ENCODE results near the gene ZNF213.

Gene ZNF213

GRCh38 chr16:3157229-3158025 is 22.6 kb downstream of the ZNF213 start (continued):
- TF ChIP-seq ZNF624 (tag by site-specific recombination; IDR thresholded peaks at IDR 0.05) = no peak
- TF ChIP-seq SCRT2 (tag by site-specific recombination; IDR thresholded peaks at IDR 0.05) = no peak
- TF ChIP-seq ZNF175 (tag by site-specific recombination; IDR thresholded peaks at IDR 0.05) = no peak
- peak; percentile 37; the same call in 1 of the 2 replicates for TF ChIP-seq KLF16 (tag by site-specific recombination; IDR thresholded peaks at IDR 0.05)
- no peak for TF ChIP-seq OSR2 (tag by site-specific recombination; IDR thresholded peaks at IDR 0.05)
- TF ChIP-seq ZNF302 (tag by site-specific recombination; IDR thresholded peaks at IDR 0.05; ENCODE audit: low read depth) = no peak
- no peak for TF ChIP-seq ZNF776 (tag by site-specific recombination; IDR thresholded peaks at IDR 0.05; ENCODE audit: borderline replicate concordance)
- TF ChIP-seq ZNF639 (tag by site-specific recombination; IDR thresholded peaks at IDR 0.05) = peak; percentile 33; the same call in 1 of the 2 replicates
- no peak for TF ChIP-seq ZNF292 (tag by site-specific recombination; IDR thresholded peaks at IDR 0.05; ENCODE audit: borderline replicate concordance, low read depth)
- peak; percentile 94 for TF ChIP-seq ZNF660 (tag by site-specific recombination; IDR thresholded peaks at IDR 0.05)
- no peak for TF ChIP-seq ZNF626 (tag by site-specific recombination; IDR thresholded peaks at IDR 0.05)
- TF ChIP-seq ZNF792 (tag by site-specific recombination; IDR thresholded peaks at IDR 0.05) = no peak
- TF ChIP-seq, protein P1, sequence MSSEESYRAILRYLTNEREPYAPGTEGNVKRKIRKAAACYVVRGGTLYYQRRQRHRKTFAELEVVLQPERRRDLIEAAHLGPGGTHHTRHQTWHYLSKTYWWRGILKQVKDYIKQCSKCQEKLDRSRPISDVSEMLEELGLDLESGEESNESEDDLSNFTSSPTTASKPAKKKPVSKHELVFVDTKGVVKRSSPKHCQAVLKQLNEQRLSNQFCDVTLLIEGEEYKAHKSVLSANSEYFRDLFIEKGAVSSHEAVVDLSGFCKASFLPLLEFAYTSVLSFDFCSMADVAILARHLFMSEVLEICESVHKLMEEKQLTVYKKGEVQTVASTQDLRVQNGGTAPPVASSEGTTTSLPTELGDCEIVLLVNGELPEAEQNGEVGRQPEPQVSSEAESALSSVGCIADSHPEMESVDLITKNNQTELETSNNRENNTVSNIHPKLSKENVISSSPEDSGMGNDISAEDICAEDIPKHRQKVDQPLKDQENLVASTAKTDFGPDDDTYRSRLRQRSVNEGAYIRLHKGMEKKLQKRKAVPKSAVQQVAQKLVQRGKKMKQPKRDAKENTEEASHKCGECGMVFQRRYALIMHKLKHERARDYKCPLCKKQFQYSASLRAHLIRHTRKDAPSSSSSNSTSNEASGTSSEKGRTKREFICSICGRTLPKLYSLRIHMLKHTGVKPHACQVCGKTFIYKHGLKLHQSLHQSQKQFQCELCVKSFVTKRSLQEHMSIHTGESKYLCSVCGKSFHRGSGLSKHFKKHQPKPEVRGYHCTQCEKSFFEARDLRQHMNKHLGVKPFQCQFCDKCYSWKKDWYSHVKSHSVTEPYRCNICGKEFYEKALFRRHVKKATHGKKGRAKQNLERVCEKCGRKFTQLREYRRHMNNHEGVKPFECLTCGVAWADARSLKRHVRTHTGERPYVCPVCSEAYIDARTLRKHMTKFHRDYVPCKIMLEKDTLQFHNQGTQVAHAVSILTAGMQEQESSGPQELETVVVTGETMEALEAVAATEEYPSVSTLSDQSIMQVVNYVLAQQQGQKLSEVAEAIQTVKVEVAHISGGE (tag by site-specific recombination; conservative IDR thresholded peaks at IDR 0.05; ENCODE audit: low read depth) = peak; percentile 94
- TF ChIP-seq REST (tag by site-specific recombination; IDR thresholded peaks at IDR 0.05) = no peak
- no peak for TF ChIP-seq ZSCAN16 (tag by site-specific recombination; IDR thresholded peaks at IDR 0.05)
- TF ChIP-seq HIC1 (tag by site-specific recombination; IDR thresholded peaks at IDR 0.05) = no peak
- TF ChIP-seq HOXA7 (CRISPR knock-in tag; IDR thresholded peaks at IDR 0.05; ENCODE audit: borderline replicate concordance) = no peak
- peak; percentile 15; the same call in 1 of the 2 replicates for TF ChIP-seq ZBTB21 (tag by site-specific recombination; IDR thresholded peaks at IDR 0.05)
- TF ChIP-seq AEBP2 (tag by site-specific recombination; IDR thresholded peaks at IDR 0.05; ENCODE audit: borderline replicate concordance) = no peak
- no peak; the same call in 1 of the 2 replicates for TF ChIP-seq PBX3 (CRISPR knock-in tag; IDR thresholded peaks at IDR 0.05)
- TF ChIP-seq, protein P2, sequence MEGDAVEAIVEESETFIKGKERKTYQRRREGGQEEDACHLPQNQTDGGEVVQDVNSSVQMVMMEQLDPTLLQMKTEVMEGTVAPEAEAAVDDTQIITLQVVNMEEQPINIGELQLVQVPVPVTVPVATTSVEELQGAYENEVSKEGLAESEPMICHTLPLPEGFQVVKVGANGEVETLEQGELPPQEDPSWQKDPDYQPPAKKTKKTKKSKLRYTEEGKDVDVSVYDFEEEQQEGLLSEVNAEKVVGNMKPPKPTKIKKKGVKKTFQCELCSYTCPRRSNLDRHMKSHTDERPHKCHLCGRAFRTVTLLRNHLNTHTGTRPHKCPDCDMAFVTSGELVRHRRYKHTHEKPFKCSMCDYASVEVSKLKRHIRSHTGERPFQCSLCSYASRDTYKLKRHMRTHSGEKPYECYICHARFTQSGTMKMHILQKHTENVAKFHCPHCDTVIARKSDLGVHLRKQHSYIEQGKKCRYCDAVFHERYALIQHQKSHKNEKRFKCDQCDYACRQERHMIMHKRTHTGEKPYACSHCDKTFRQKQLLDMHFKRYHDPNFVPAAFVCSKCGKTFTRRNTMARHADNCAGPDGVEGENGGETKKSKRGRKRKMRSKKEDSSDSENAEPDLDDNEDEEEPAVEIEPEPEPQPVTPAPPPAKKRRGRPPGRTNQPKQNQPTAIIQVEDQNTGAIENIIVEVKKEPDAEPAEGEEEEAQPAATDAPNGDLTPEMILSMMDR (tag by site-specific recombination; IDR thresholded peaks at IDR 0.05) = no peak
- peak; percentile 93 for TF ChIP-seq ZEB2 (tag by site-specific recombination; IDR thresholded peaks at IDR 0.05)
- no peak for TF ChIP-seq ZNF350 (tag by site-specific recombination; IDR thresholded peaks at IDR 0.05)
- peak; percentile 78 for TF ChIP-seq ZSCAN30 (tag by site-specific recombination; IDR thresholded peaks at IDR 0.05)

Data from HEK293 (cell line).